HUES64 (cell line): ENCODE data around the gene DIP2C.
"Not testable (repeated sequence)": the region's sequence is repeated elsewhere in the genome, so short reads cannot be mapped to it uniquely, and the experiment has no call there.

Source experiments
- H3K27ac ChIP-seq: 2 replicates; pipeline ENCODE4 v1.7.0; 2013; ENCODE audit warnings: low read depth, low read length, inconsistent platforms
- H3K27me3 ChIP-seq: 2 replicates; pipeline ENCODE4 v1.6.1; 2013; ENCODE audit warnings: mild to moderate bottlenecking, low read length; ENCODE audit not compliant: insufficient read depth
- H3K36me3 ChIP-seq: 2 replicates; pipeline ENCODE4 v1.6.1; 2013; ENCODE audit warnings: mild to moderate bottlenecking, low read length; ENCODE audit not compliant: insufficient read depth
- H3K4me1 ChIP-seq: 2 replicates; pipeline ENCODE4 v1.6.1; 2013; ENCODE audit warnings: mild to moderate bottlenecking, low read length, moderate library complexity; ENCODE audit not compliant: insufficient read depth
- H3K4me3 ChIP-seq: 2 replicates; pipeline ENCODE4 v1.5.1; 2013; ENCODE audit warnings: mild to moderate bottlenecking, low read length, moderate library complexity
- H3K9ac ChIP-seq: 2 replicates; pipeline ENCODE4 v1.6.1; 2013; ENCODE audit warnings: mild to moderate bottlenecking, low read depth, low read length
- H3K9me3 ChIP-seq: 2 replicates; pipeline ENCODE4 v1.6.1; 2013; ENCODE audit warnings: low read depth, low read length; ENCODE audit not compliant: insufficient read depth
- WGBS: fragments of 150-250, 120-280 bp; methylation state at CpG from one replicate; pipeline ENCODE4 v1.1.7; 2013; ENCODE audit warnings: missing lambda C conversion rate; 5-methylcytosine and 5-hydroxymethylcytosine counted together

The DIP2C gene

DNA sequence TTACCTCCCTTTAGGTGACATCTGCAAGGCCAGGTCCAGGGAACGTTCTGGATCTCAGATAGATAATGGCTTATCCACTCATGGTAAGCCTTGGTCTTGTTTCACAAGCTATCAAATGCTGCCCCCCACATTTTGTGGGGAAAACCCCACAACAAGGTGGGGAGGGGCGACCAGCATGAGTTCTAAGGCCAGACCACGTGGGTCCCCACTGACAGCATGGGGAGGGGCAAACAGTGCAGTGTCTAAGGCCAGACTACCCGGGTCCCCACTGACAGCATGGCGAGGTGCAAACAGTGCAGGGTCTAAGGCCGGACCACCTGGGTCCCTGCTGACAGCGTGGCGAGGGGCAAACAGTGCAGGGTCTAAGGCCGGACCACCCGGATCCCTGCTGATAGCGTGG lies 102.8 kb downstream of the DIP2C start:
- no peaks in the 10 kb centered on the region for H3K36me3 ChIP-seq
- H3K4me1 ChIP-seq = peaks cover 3% of the 10 kb centered on the region; the same call in 1 of the 2 replicates
- H3K27me3 ChIP-seq = no peaks in the 10 kb centered on the region
- H3K9me3 ChIP-seq = no peaks in the 10 kb centered on the region
- WGBS = 93% methylated on average over 11 of the region's 11 CpGs
- no peak overlapping the region for H3K4me3 ChIP-seq
- H3K27ac ChIP-seq = no peak overlapping the region
- no peak overlapping the region for H3K9ac ChIP-seq

DNA sequence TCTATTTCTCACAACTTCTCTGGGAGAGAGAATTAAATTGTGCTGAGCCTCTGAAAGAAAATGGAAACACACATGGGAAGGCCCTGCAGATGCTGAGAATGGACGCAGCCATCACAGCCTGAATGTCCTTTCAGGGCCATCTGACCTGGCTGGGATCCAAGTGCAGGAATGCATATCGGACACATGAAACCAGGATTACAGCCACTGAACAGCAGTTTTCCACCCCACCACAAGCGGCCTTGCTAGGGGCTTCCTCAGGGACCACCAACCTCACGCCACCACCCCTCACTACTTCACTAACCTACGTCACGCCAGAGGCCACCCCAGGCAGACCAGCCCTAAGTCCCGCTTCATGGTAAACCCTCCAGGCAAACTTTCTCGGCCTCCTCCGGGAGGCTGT lies 103.3 kb downstream of the DIP2C start:
- Histone ChIP-seq H3K9me3 (no peaks in the 10 kb centered on the region), H3K9ac (no peak overlapping the region), H3K27me3 (no peaks in the 10 kb centered on the region), H3K36me3 (no peaks in the 10 kb centered on the region), H3K4me1 (no peaks in the 10 kb centered on the region), H3K27ac (no peak overlapping the region), H3K4me3 (no peak overlapping the region)
- WGBS = 95% methylated on average over 9 of the region's 9 CpGs

DNA sequence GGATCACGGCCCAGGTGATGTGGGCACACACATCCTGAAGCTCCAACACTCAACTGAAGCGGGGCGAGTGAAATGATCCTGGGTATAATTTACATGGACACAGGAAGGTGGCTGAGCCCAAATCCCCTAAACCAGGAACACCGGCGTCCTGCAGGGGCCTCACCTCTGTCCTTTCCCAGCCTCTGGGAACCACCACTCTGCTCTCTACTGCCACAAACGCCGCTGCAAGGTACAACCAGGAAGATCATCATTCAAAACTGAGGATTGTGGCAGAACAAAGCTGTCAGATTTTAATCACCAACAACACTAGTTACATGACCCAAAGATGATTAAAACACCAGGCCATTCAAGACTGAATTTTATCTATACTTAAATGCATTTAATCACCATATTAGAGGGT lies 104.0 kb downstream of the DIP2C start:
- Histone ChIP-seq H3K36me3 (no peaks in the 10 kb centered on the region), H3K9me3 (no peaks in the 10 kb centered on the region), H3K4me1 (no peaks in the 10 kb centered on the region), H3K27ac (no peak overlapping the region), H3K4me3 (no peak overlapping the region), H3K9ac (no peak overlapping the region), H3K27me3 (no peaks in the 10 kb centered on the region)
- WGBS = 88% methylated on average over 7 of the region's 7 CpGs

DNA sequence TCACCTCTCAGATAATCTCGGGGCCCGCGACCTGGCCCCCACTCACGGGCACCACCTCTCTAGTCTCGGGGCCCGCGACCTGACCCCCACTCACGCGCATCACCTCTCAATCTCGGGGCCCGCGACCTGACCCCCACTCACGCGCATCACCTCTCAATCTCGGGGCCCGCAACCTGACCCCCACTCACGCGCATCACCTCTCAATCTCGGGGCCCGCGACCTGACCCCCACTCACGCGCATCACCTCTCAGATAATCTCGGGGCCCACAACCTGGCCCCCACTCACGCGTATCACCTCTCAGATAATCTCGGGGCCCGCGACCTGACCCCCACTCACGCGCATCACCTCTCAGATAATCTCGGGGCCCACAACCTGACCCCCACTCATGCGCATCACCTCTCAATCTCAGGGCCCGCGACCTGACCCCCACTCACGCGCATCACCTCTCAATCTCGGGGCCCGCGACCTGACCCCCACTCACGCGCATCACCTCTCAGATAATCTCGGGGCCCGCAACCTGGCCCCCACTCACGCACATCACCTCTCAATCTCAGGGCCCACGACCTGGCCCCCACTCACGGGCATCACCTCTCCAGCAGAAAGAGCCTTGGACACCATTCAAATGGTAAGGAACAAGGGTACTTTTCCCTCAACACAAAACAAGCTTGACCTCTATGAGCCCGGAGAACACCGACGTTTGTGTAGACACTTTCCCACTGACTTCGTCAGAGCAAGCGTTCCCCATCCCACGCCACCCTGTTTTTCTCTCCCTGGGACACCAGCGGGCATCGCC lies 104.8 kb downstream of the DIP2C start:
- H3K27ac ChIP-seq, H3K36me3 ChIP-seq, H3K4me3 ChIP-seq, H3K27me3 ChIP-seq, H3K9me3 ChIP-seq, H3K4me1 ChIP-seq, H3K9ac ChIP-seq: not testable (repeated sequence)
- 93% methylated on average over 42 of the region's 55 CpGs for WGBS

DNA sequence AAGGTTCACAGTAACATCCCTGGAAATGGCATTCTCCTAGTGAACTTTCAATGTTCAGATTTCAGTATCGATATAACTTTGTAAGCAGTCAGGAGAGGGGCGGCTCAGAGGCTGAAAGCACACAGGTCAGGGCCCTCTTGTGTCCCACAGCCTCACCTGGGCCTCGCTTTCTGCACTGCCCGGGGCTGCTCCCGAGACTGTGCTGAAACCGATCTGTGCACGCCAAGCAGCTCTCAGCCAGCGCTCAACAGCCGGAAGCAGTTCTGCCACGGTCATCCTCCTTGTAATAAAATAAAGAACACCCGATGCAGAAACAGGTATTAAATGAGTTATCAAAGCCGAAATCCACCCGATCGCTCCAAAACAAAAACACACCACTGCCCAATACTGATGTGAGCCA lies 106.0 kb downstream of the DIP2C start:
- H3K4me1 ChIP-seq = no peaks in the 10 kb centered on the region
- no peaks in the 10 kb centered on the region for H3K9me3 ChIP-seq
- WGBS = 94% methylated on average over 14 of the region's 14 CpGs
- H3K27me3 ChIP-seq = no peaks in the 10 kb centered on the region
- no peak overlapping the region for H3K4me3 ChIP-seq
- H3K36me3 ChIP-seq = no peaks in the 10 kb centered on the region
- H3K9ac ChIP-seq = no peak overlapping the region
- no peak overlapping the region for H3K27ac ChIP-seq

DNA sequence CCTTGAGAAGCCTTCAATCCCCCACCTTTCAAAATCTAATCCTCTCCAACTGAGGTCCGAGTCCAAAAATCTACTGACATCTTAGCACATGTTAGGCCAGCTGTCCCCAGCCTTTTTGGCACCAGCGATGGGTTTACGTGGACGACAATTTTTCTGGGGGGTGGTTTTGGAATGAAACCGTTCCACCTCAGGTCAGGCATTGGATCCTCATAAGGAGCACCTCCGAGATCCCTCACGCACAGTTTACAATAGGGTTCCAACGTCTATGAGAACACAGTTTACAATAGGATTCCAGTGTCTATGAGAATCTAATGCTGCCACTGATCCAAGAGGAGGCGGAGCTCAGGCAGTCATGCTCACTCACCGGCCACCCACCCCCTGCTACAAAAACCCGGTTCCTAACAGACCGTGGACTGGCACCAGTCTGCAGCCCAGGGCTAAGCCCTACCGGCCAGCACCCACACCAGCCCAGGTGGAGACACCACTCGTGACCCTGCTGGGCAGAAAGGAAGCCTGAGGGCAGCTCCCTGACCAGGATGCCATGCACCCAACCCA lies 107.6 kb downstream of the DIP2C start:
- H3K9ac ChIP-seq = no peak overlapping the region
- H3K27ac ChIP-seq = no peak overlapping the region
- 93% methylated on average over 14 of the region's 14 CpGs for WGBS
- no peaks in the 10 kb centered on the region for H3K27me3 ChIP-seq
- H3K4me1 ChIP-seq = no peaks in the 10 kb centered on the region
- H3K4me3 ChIP-seq = no peak overlapping the region
- no peaks in the 10 kb centered on the region for H3K36me3 ChIP-seq
- no peaks in the 10 kb centered on the region for H3K9me3 ChIP-seq

DNA sequence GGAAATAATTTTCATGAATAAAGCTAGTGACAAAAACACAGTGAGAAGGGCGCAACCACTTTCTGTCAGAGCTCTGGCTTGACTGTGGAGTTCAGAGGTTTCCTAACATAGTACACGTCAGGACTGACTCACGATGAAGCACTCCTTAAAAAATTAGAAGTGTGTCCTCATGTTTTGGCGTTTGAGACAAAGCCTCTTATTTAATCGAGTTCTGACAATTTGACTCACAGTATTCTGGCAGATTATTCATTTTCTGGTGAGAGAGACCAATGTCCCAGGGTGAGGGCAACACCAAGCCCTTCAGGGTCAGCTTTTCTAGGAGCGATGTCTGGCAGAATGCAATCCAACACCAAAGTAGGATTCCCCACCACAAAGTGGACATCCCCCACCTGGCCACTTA lies 108.7 kb downstream of the DIP2C start:
- no peak overlapping the region for H3K4me3 ChIP-seq

DNA sequence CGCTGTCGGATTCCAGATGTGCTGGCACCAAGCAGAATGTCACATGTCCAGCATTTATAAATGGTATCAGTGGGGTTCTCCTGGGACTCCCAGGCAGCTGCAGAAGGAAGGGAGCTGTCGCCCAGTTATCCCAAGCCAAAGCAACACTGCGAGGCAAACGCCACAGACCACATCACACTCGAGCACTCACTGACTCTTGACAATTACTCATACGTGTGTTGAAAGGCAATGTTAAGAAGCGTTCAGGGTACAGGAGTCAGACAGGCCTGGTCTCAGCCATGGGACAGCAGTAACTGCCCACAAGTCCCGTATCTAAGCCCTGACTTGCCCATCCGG lies 113.4 kb downstream of the DIP2C start:
- Histone ChIP-seq H3K4me1 (0 out of 2 replicates have a peak, but pooled peaks cover 5% of the 10 kb centered on the region), H3K9me3 (no peaks in the 10 kb centered on the region), H3K36me3 (no peaks in the 10 kb centered on the region), H3K27me3 (no peaks in the 10 kb centered on the region), H3K9ac (no peak overlapping the region), H3K27ac (no peak overlapping the region), H3K4me3 (no peak overlapping the region)
- WGBS = 93% methylated on average over 10 of the region's 10 CpGs

More for the DNA sequence above, 108.7 kb downstream of the DIP2C start:
- 79% methylated on average over 6 of the region's 6 CpGs for WGBS
- no peaks in the 10 kb centered on the region for H3K36me3 ChIP-seq
- H3K9ac ChIP-seq = no peak overlapping the region
- H3K4me1 ChIP-seq = no peaks in the 10 kb centered on the region
- no peaks in the 10 kb centered on the region for H3K27me3 ChIP-seq
- no peak overlapping the region for H3K27ac ChIP-seq
- H3K9me3 ChIP-seq = no peaks in the 10 kb centered on the region

DNA sequence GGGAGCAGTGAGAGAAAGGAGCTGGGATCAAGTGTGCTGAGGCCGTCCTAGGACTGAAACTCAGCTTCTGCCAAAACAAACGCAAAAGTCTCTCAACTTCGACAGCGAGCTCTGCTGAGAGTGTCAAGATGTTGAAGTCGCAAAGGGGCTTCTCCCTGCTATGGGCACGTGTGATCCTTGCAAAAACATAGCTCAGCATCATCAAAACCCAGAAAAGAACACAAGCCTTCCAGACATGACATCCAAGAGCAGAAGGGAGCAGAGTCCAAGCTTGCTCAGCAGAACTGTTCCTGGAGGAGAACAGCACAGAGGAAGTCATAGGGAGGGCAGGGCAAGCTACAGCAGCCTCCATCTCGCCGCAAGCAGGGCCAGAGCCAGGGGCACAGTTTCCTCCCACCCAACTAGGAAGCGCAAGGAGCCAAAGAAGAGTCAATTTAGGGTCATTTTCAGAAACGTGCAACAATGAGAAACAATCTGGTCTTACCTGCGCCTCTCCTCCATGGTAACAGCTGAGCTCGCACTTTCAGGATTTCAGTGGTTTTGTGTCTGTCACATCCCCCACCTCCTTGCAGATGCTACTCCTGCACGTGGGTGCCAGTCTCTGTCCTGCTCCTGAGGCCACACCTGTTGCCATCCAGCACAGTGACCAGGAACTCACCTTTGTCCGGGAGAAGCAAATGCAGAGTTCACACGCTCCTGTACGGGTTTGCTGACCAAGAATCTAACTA lies 113.9 kb downstream of the DIP2C start:
- 92% methylated on average over 16 of the region's 16 CpGs for WGBS
- H3K27ac ChIP-seq = no peak overlapping the region
- H3K27me3 ChIP-seq = no peaks in the 10 kb centered on the region
- no peak overlapping the region for H3K9ac ChIP-seq
- H3K4me3 ChIP-seq = no peak overlapping the region
- no peaks in the 10 kb centered on the region for H3K36me3 ChIP-seq
- H3K4me1 ChIP-seq = 0 out of 2 replicates have a peak, but pooled peaks cover 5% of the 10 kb centered on the region
- H3K9me3 ChIP-seq = no peaks in the 10 kb centered on the region

DNA sequence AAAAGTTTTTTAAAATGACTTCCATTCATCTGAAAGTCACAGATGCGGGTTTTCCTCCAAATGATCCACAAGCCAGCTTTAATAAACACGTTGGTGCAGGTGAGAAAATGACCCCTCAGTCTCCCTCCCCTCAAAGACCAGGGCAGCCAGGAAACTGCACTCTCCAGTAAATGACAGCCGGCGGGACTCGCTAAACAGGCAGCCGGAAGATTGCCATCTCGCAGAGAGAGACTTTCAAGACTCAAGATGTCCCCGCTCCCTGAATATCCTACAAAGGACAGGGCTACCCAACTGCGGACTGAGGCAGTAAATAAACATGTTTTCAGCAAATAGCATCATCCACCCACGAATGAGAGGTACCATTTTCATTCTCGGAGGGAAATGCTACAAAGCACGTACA lies 116.8 kb downstream of the DIP2C start:
- H3K27ac ChIP-seq = no peak overlapping the region
- no peak overlapping the region for H3K4me3 ChIP-seq
- no peaks in the 10 kb centered on the region for H3K36me3 ChIP-seq
- no peak overlapping the region for H3K9ac ChIP-seq
- no peaks in the 10 kb centered on the region for H3K9me3 ChIP-seq
- 92% methylated on average over 12 of the region's 12 CpGs for WGBS
- H3K4me1 ChIP-seq = 0 out of 2 replicates have a peak, but pooled peaks cover 5% of the 10 kb centered on the region
- H3K27me3 ChIP-seq = no peaks in the 10 kb centered on the region

DNA sequence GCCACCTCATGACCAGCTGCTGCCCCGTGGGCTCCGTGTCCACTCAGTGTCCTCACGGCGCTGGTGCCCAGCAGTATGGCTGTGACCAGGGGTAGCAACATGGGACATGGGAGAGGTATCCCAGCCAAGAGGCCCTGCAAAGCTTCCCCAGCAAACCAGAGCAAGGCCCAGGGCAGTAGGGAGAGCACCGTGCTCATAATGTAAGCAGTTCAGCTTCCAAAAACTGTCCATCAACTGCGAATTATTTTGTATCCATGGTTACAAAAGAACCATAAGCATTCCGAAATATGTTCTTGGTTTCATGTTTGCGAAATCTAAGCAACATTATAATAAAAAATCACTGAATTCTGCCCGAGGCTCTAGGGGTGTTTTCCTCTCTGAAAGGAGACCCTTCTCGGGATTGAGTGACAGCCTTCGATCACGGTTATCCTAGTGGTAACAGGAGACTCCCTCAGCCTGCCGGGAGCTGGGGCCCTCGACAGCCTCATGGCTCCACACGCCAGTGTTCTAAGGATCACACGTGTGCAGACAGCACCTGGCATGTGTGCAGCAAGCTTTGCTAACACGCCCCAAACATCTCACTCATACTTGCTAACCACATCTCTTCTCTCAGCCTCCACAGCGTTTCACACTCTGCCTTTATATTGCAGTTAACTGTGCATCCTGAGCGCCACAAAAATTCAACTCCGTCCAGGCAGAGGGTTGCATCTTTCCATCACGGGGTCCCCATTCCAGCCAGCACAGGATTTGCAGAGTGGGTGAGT lies 117.6 kb downstream of the DIP2C start:
- Histone ChIP-seq H3K27ac (no peak overlapping the region), H3K27me3 (no peaks in the 10 kb centered on the region), H3K36me3 (no peaks in the 10 kb centered on the region), H3K9ac (no peak overlapping the region), H3K4me1 (0 out of 2 replicates have a peak, but pooled peaks cover 5% of the 10 kb centered on the region), H3K9me3 (no peaks in the 10 kb centered on the region), H3K4me3 (no peak overlapping the region)
- 94% methylated on average over 21 of the region's 21 CpGs for WGBS
